Measurements from ENCODE around the gene NFYA.

NFYA gene

DNA sequence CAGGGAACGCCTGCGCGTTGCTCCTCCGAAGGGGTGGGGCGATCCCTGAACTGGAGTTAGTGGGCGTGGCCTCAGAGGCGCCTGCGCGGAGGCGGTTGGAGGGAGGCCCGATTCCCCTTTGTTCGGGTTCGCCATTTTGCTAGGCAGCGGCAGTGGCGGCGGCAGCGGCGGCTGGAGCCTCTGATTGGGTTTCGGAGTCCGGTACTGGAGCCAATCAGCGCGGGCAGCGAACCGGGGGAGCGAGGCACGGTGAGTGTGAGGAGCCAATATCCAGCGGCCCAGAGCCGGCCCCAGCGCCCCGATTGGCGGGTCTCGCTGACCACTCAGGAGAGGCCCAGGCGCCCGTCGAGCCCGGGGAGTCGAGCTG is at the start of gene NFYA:
Gene NFYA, plus strand, starts transcription at position 139 of the 367 bp plus-strand sequence. CDS start 6,116 bp downstream, outside the sequence.
- Mint-ChIP-seq H3K27me3 (ENCODE audit: low read depth) (no peaks in the 10 kb centered on the region), H3K36me3 (ENCODE audit: low read depth) (peaks cover 4% of the 10 kb centered on the region), H3K9me3 (no peaks in the 10 kb centered on the region), H3K4me1 (peaks cover 39% of the 10 kb centered on the region), H3K4me3 (peak within 1 kb of the TSS; percentile 98), H3K27ac (peak within 1 kb of the TSS; percentile 91 to 99 (median 98))
- TF ChIP-seq, protein P1, sequence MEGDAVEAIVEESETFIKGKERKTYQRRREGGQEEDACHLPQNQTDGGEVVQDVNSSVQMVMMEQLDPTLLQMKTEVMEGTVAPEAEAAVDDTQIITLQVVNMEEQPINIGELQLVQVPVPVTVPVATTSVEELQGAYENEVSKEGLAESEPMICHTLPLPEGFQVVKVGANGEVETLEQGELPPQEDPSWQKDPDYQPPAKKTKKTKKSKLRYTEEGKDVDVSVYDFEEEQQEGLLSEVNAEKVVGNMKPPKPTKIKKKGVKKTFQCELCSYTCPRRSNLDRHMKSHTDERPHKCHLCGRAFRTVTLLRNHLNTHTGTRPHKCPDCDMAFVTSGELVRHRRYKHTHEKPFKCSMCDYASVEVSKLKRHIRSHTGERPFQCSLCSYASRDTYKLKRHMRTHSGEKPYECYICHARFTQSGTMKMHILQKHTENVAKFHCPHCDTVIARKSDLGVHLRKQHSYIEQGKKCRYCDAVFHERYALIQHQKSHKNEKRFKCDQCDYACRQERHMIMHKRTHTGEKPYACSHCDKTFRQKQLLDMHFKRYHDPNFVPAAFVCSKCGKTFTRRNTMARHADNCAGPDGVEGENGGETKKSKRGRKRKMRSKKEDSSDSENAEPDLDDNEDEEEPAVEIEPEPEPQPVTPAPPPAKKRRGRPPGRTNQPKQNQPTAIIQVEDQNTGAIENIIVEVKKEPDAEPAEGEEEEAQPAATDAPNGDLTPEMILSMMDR (IDR thresholded peaks at IDR 0.05; ENCODE audit: unreplicated experiment in 3 of 3) = no peak

DNA sequence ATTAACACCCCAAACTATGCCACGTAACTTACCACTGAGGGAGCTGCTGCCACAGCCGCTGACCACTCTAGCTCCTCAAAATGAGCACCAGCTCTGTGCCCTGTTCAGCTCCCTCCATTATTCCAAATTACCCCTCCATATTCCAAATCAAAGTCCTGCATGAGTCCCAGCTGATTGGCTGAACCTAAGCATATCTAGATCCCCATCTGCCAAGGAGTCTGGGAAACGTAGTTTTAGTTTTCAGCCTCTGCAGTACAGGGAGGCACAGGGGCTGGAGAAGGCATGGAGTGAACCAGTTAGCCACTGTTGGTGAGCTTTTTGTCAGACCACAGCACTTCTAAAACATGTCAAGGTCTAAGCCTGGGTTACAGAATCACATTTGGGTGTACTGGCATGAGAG is 49.7 kb upstream of the NFYA start:
- peaks cover 18% of the 10 kb centered on the region for H3K4me1 Mint-ChIP-seq
- TF ChIP-seq, protein P1 (IDR thresholded peaks at IDR 0.05; ENCODE audit: unreplicated experiment in 3 of 3) = no peak
- H3K4me3 Mint-ChIP-seq = no peak overlapping the region
- peaks cover 13% of the 10 kb centered on the region for H3K36me3 Mint-ChIP-seq (ENCODE audit: low read depth)
- no peaks in the 10 kb centered on the region for H3K9me3 Mint-ChIP-seq
- peak overlapping the region in 2 of 3 experiments; percentile 14 to 16 for H3K27ac Mint-ChIP-seq
- no peaks in the 10 kb centered on the region for H3K27me3 Mint-ChIP-seq (ENCODE audit: low read depth)

DNA sequence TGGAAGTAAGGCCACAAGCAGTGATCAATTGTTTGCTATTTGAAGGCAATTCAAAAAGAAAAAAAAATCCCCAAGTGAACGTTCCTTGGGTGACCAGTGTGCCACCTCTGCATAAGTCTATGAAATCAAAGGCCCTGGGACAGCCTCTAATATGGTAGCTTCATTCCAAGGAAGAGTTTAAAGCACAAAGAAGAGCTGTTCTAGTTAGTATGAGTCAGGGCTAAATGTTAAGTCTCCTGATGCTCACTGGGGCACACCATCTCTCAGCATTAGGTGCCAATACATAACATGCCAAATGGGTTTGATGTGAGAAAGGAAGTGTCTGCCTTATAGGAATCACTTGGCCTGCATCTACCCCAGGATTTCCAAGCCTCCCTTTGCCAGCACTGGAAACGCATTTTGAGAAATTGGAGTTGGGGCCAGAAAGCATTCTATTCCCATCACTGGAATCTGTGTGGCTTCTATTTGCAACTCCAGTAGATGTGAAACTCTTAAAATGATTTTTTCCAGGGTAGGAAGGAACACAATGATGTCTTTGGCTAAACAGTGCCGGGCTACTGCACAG is 46.7 kb upstream of the NFYA start:
- peaks cover 8% of the 10 kb centered on the region for H3K36me3 Mint-ChIP-seq (ENCODE audit: low read depth)
- peaks cover 29% of the 10 kb centered on the region for H3K4me1 Mint-ChIP-seq
- peak overlapping the region; percentile 74 to 78 (median 75) for H3K4me3 Mint-ChIP-seq
- no peaks in the 10 kb centered on the region for H3K9me3 Mint-ChIP-seq
- H3K27ac Mint-ChIP-seq = peak overlapping the region; percentile 47 to 62 (median 62)
- TF ChIP-seq, protein P1 (IDR thresholded peaks at IDR 0.05; ENCODE audit: unreplicated experiment in 3 of 3) = no peak
- H3K27me3 Mint-ChIP-seq (ENCODE audit: low read depth) = no peaks in the 10 kb centered on the region

DNA sequence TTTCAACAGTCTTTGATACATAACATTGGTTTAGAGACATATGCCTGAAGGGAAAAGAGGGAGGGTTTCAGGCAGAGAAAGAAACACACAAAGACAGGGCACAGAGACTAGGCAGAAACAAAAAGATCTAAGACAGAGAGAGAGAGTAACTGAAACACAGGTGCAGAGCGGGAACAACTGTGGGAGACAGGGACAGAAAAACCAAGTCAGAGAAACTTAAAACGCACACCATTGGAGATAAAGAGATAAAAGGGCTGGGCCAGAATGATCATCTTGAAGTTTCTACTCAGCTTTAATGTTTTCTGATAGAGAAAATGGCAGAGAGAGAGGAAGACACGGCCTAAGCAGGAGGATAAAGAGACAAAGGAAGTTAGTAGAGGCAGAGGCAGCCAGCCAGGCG is 45.5 kb upstream of the NFYA start:
- Mint-ChIP-seq H3K36me3 (ENCODE audit: low read depth) (peaks cover 8% of the 10 kb centered on the region), H3K9me3 (no peaks in the 10 kb centered on the region), H3K4me1 (peaks cover 30% of the 10 kb centered on the region), H3K27me3 (ENCODE audit: low read depth) (no peaks in the 10 kb centered on the region), H3K27ac (peak overlapping the region; percentile 79 to 92 (median 86)), H3K4me3 (peak overlapping the region; percentile 84 to 86 (median 84))
- TF ChIP-seq, protein P1 (IDR thresholded peaks at IDR 0.05; ENCODE audit: unreplicated experiment in 3 of 3) = no peak

DNA sequence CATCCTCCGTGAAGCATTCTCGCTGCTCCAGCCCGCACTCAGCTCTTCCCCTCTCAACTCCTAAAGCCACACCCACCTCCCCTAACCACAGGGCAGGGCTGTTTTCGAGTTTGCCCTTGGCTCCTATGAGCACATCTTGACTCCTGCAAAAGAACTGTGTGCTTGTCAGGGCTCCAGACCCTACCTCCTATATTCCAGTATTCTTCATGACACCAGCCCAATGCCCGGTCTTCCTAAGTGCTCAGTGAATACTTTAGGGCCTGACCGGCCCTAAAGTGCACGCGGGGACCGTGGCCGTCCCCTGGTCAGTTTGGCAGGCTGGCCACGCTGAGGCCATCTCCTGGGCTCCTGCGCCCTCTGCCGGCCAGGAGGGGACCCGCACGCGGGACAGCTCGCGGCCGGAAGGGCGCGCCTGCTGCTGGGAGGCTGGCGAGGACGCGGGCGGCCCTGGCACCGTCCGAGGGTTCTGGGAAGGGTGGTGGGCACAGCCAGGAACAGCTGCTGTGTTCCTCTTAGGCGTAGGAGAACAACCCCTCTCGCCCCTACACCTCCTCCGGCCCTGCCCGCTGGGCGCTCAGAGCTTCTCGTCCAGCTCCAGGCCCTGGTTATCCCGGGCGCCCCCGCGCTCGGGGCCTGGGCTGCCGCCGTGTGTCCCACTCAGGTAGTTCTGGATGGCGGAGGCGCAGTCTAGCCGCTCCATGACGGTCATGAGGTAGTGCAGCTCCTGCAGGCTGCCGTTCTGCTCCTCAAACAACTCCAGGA is 44.8 kb upstream of the NFYA start:
- H3K4me1 Mint-ChIP-seq = peaks cover 30% of the 10 kb centered on the region
- no peaks in the 10 kb centered on the region for H3K9me3 Mint-ChIP-seq
- peaks cover 8% of the 10 kb centered on the region for H3K36me3 Mint-ChIP-seq (ENCODE audit: low read depth)
- H3K27ac Mint-ChIP-seq = peak overlapping the region; percentile 79 to 92 (median 86)
- no peaks in the 10 kb centered on the region for H3K27me3 Mint-ChIP-seq (ENCODE audit: low read depth)
- TF ChIP-seq, protein P1 (IDR thresholded peaks at IDR 0.05; ENCODE audit: unreplicated experiment in 3 of 3) = peak; percentile 98 to 100 (median 100)
- peak overlapping the region; percentile 84 to 86 (median 84) for H3K4me3 Mint-ChIP-seq

Data from nephron (organoid).